Caco-2 (cell line): ENCODE data around the gene ZNF182. TPM values are rescaled to one million over a fixed set of nuclear protein-coding genes. Genes with fewer than 3 reads are reported as not detected.

Experiments used
- BruUV-seq: library from RNA; stranded (reverse); fragments of 400-500 nt; replicated peaks from 2 replicates; lab custom pipeline; 2021; lab: Mats Ljungman, UMichigan
- CTCF ChIA-PET: fragments of 300-600 bp; sonication (Branson Sonifier 250); formaldehyde crosslinking; loops from one replicate; lab custom pipeline; 2022; ENCODE audit warnings: antibody characterized with exemption; lab: Charles Lee
- POLR2A ChIA-PET: fragments of 300-600 bp; sonication (Branson Sonifier 250); formaldehyde crosslinking; loops from one replicate; lab custom pipeline; 2022; ENCODE audit warnings: antibody characterized with exemption; lab: Charles Lee
- DNase-seq, 2 experiments: peaks; one replicate each; pipeline versions ENCODE4 v3.0.0 to v3.0.0-alpha.2; 2020 to 2022
- H3K27me3 ChIP-seq: replicated peaks from 2 replicates; pipeline ENCODE4 v1.6.0; 2011; ENCODE audit warnings: low read length; ENCODE audit not compliant: control insufficient read depth, insufficient read depth
- H3K36me3 ChIP-seq: 2 replicates; pipeline ENCODE4 v1.5.1; 2011; ENCODE audit warnings: low read length; ENCODE audit not compliant: control insufficient read depth, insufficient read depth
- H3K4me1 ChIP-seq: fragments of 250-450 bp; sonication (Bioruptor Pico); 2 replicates; pipeline ENCODE4 v1.5.1; 2020; ENCODE audit warnings: mild to moderate bottlenecking
- H3K4me3 ChIP-seq: 2 replicates; pipeline ENCODE4 v1.5.1; 2011; ENCODE audit warnings: low read depth, mild to moderate bottlenecking, control low read depth, low read length
- H3K9me3 ChIP-seq: fragments of 250-450 bp; sonication (Bioruptor Pico); 2 replicates; pipeline ENCODE4 v1.5.1; 2020; ENCODE audit warnings: mild to moderate bottlenecking, moderate library complexity
- H3K27ac Mint-ChIP-seq: one replicate; pipeline ENCODE4 v1.8.0; 2022; ENCODE audit warnings: mixed read lengths; ENCODE audit not compliant: unreplicated experiment
- H3K27me3 Mint-ChIP-seq: one replicate; pipeline ENCODE4 v1.8.0; 2022; ENCODE audit warnings: mixed read lengths; ENCODE audit not compliant: insufficient read depth, unreplicated experiment
- H3K36me3 Mint-ChIP-seq: one replicate; pipeline ENCODE4 v1.8.0; 2022; ENCODE audit warnings: mild to moderate bottlenecking, mixed read lengths; ENCODE audit not compliant: insufficient read depth, unreplicated experiment
- H3K4me1 Mint-ChIP-seq: one replicate; pipeline ENCODE4 v1.8.0; 2022; ENCODE audit warnings: low read depth, mixed read lengths; ENCODE audit not compliant: unreplicated experiment
- H3K4me3 Mint-ChIP-seq: one replicate; pipeline ENCODE4 v1.8.0; 2022; ENCODE audit warnings: mild to moderate bottlenecking, moderate library complexity, mixed read lengths; ENCODE audit not compliant: unreplicated experiment
- H3K9me3 Mint-ChIP-seq: one replicate; pipeline ENCODE4 v1.8.0; 2022; ENCODE audit warnings: mixed read lengths; ENCODE audit not compliant: unreplicated experiment
- CTCF ChIP-seq, 2 experiments: fragments of 200-600 bp in 1 of 2; IDR thresholded peaks; 1 replicate in 1 of 2; 2 replicates in 1 of 2; pipeline versions ENCODE4 v1.5.1 to v1.8.0; 2011 to 2022; ENCODE audit warnings: antibody characterized with exemption in 1 of 2, control low read depth in 1 of 2, inconsistent platforms in 1 of 2, low read depth in 1 of 2, low read length in 1 of 2, mild to moderate bottlenecking in 1 of 2, moderate library complexity in 1 of 2; ENCODE audit not compliant: insufficient read depth in 1 of 2, severe bottlenecking in 1 of 2, unreplicated experiment in 1 of 2
- intact Hi-C: fragments of 100-400 bp; cut with micrococcal nuclease; formaldehyde crosslinking; loops from one replicate; pipeline ENCODE4 v1.10.0; 2022; ENCODE audit not compliant: unreplicated experiment
- total RNA-seq: library from RNA; stranded (reverse); gene quantifications from 2 replicates; pipeline ENCODE4 v1.2.3, GENCODE V29; 2022

ZNF182 gene
- total RNA-seq, 1 experiment from 2014 or later: 3.9 TPM

- no peak for DNase-seq
- BruUV-seq: no TSS peak
- intact Hi-C loops: no loop called here
- H3K4me1 Mint-ChIP-seq: no peaks in the 10 kb centered on the region
- H3K27ac Mint-ChIP-seq: no peak overlapping the region
- no peak for TF ChIP-seq CTCF (IDR thresholded peaks at IDR 0.05; ENCODE audit: insufficient read depth in 1 of 2, low read depth in 1 of 2, low read length in 1 of 2, severe bottlenecking in 1 of 2, unreplicated experiment in 1 of 2)
- H3K27me3 Mint-ChIP-seq: no peaks in the 10 kb centered on the region
- H3K9me3 Mint-ChIP-seq: no peaks in the 10 kb centered on the region
- no peaks in the 10 kb centered on the region for H3K4me1 ChIP-seq
- H3K36me3 ChIP-seq: no peaks in the 10 kb centered on the region
- CTCF ChIA-PET: no interaction called here
- no peak overlapping the region for H3K4me3 Mint-ChIP-seq
- no peaks in the 10 kb centered on the region for H3K36me3 Mint-ChIP-seq
- POLR2A ChIA-PET: no interaction called here
- H3K9me3 ChIP-seq: no peaks in the 10 kb centered on the region
- H3K4me3 ChIP-seq: no peak overlapping the region
- H3K27me3 ChIP-seq: no peaks in the 10 kb centered on the region
Measured at GRCh38 chrX:47992095-47992380, 11.8 kb downstream of the ZNF182 start.

GRCh38 chrX:47991263-47992094 lies 12.3 kb downstream of the ZNF182 start:
- Histone ChIP-seq H3K36me3 (no peaks in the 10 kb centered on the region), H3K27me3 (no peaks in the 10 kb centered on the region), H3K9me3 (no peaks in the 10 kb centered on the region), H3K4me3 (no peak overlapping the region), H3K4me1 (no peaks in the 10 kb centered on the region)
- H3K27ac Mint-ChIP-seq: no peak overlapping the region
- H3K4me1 Mint-ChIP-seq: no peaks in the 10 kb centered on the region
- no peak overlapping the region for H3K4me3 Mint-ChIP-seq
- ChIA-PET CTCF (no interaction called here), POLR2A (no interaction called here)
- no peaks in the 10 kb centered on the region for H3K9me3 Mint-ChIP-seq
- BruUV-seq: no TSS peak
- H3K36me3 Mint-ChIP-seq: no peaks in the 10 kb centered on the region
- DNase-seq: no peak
- intact Hi-C loops: no loop called here
- no peak for TF ChIP-seq CTCF (IDR thresholded peaks at IDR 0.05; ENCODE audit: insufficient read depth in 1 of 2, low read depth in 1 of 2, low read length in 1 of 2, severe bottlenecking in 1 of 2, unreplicated experiment in 1 of 2)
- no peaks in the 10 kb centered on the region for H3K27me3 Mint-ChIP-seq

- Histone ChIP-seq H3K27me3 (no peaks in the 10 kb centered on the region), H3K9me3 (no peaks in the 10 kb centered on the region), H3K4me1 (no peaks in the 10 kb centered on the region), H3K4me3 (no peak overlapping the region), H3K36me3 (0 out of 2 replicates have a peak, but pooled peaks cover 2% of the 10 kb centered on the region)
- no peak for DNase-seq
- CTCF ChIA-PET: no interaction called here
- BruUV-seq: no TSS peak
- H3K4me1 Mint-ChIP-seq: no peaks in the 10 kb centered on the region
- peaks cover 45% of the 10 kb centered on the region for H3K9me3 Mint-ChIP-seq
- H3K27me3 Mint-ChIP-seq: no peaks in the 10 kb centered on the region
- POLR2A ChIA-PET: no interaction called here
- no peak overlapping the region for H3K4me3 Mint-ChIP-seq
- peaks cover 39% of the 10 kb centered on the region for H3K36me3 Mint-ChIP-seq
- TF ChIP-seq CTCF (IDR thresholded peaks at IDR 0.05; ENCODE audit: insufficient read depth in 1 of 2, low read depth in 1 of 2, low read length in 1 of 2, severe bottlenecking in 1 of 2, unreplicated experiment in 1 of 2): no peak
- H3K27ac Mint-ChIP-seq: no peak overlapping the region
- intact Hi-C loops: no loop called here
Measured at GRCh38 chrX:47976254-47977151, 27.3 kb downstream of the ZNF182 start.
